GM08714 (cell line): ENCODE measurements around the gene APOBEC3C.
"Not testable (repeated sequence)": the region's sequence is repeated elsewhere in the genome, so short reads cannot be mapped to it uniquely, and the experiment has no call there.

Experiments used
- H3K4me3 ChIP-seq: fragments of 200-500 bp; sonication (Bioruptor generic); 2 replicates; pipeline ENCODE4 v1.5.1; 2014; ENCODE audit warnings: mild to moderate bottlenecking, low read length, inconsistent platforms
- ZNF274 ChIP-seq: IDR thresholded peaks from 2 replicates; pipeline ENCODE4 v1.6.1; 2012; ENCODE audit warnings: mild to moderate bottlenecking, low read depth, low read length

Gene APOBEC3C

DNA sequence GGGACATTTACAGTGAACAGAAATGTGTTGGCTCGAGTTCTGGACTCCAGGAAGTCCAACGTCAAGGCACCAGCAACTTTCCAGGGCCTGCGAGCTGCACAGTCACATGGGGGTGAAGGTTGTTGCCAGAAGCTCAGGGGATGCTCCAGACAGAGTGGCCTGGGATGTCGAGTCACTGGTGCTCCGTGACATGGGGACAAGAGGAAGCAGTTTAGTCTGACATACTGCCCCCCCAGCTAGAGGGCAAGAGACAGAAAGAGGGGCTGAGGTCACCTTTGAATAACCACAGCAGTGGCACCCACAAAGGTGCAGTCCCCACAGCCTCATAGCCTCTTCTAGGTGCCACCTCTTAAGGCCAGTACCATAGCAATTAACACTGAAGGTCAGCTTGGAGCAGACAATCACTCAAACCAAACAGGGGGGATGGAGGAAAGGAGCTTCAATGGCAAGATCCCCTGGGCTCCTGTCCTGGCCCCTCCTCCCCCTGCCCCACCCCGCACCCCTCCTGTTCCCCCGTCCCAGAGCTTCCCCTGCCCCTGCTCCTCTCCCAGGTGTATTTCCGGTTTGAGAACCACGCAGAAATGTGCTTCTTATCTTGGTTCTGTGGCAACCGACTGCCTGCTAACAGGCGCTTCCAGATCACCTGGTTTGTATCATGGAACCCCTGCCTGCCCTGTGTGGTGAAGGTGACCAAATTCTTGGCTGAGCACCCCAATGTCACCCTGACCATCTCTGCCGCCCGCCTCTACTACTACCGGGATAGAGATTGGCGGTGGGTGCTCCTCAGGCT is 10.7 kb downstream of the APOBEC3C start:
- no peak overlapping the region for H3K4me3 ChIP-seq
- TF ChIP-seq ZNF274, result no peak

DNA sequence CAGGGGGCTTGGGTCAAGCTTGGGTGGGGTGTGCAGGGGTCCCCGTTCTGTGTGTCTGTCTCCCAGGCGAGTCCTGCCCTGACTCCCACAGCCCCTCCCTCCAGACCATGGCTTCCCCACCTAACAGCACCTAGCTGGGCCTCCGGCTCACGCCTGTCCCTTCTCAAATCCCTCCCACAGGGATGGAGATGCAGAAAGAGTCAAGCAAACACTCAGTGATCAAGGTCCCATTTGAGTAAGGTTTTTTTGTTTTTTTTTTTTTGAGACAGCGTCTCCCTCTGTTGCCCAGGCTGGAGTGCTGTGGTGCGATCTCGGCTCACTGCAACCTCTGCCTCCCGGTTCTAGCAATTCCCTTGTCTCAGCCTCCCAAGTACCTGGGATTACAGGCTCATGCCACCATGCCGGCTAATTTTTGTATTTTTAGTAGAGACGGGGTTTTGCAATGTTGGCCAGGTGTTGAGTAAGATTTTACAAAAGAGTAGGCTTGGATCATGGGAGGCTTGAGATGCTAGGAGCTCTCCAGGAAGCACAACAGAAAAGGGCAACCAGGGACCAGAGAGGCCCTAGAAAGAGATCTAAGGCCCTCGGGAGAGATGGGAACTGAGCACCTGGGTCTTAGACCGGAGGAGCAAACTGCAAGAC is 12.6 kb downstream of the APOBEC3C start:
- no peak overlapping the region for H3K4me3 ChIP-seq
- TF ChIP-seq ZNF274, result no peak

DNA sequence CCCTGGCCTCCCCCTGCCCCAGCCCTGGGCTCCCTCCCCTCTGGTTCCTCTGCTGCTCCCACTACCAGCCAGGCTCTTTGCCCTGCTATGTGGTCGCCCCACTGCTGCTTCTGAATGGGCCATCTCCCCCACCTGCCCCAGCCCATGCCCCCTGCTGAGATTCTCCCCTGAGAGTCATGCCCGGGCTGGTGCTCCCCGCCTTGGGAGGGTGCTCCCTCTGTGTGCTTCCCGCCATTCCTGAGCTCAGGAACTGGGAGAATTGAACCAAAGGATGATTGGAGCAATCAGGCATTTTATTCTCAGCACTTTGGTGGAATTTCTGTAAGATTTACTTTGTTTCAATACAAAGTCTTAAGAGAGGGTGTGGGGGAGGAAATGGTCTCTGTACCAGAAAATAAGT is 13.7 kb downstream of the APOBEC3C start:
- H3K4me3 ChIP-seq, result no peak overlapping the region
- no peak for TF ChIP-seq ZNF274

DNA sequence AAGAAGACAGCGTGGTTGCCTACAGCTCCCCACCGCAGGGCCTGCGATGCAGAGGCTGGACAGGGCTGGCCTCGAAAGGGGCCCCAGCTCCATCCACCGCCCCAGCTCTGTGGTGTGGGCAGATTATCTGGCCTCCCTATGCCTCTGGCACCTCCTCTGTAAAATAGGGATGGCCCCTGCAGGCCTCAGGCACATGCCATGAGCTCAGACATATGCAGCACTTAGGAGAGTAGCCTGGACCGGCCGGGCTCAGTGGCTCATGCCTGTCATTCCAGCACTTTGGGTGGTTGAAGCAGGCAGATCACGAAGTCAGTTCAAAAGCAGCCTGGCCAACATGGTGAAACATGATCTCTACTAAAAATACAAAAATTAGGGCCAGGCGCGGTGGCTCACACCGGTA is 14.2 kb downstream of the APOBEC3C start:
- TF ChIP-seq ZNF274, result no peak
- H3K4me3 ChIP-seq, result no peak overlapping the region

DNA sequence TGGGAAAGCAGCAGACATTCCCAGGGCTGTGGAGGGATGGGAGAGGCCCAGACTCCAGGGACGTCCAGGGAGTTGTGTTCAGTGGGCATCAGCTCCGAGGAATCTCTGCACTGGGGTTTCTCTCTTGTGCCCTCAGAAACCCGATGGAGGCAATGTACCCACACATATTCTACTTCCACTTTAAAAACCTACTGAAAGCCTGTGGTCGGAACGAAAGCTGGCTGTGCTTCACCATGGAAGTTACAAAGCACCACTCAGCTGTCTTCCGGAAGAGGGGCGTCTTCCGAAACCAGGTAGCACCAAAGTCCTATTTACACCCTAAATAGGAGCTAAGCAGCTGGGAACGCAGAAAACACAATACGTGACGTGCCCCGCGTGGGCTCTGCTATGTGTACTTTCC is 15.2 kb downstream of the APOBEC3C start:
- H3K4me3 ChIP-seq, result no peak overlapping the region
- TF ChIP-seq ZNF274, result no peak

DNA sequence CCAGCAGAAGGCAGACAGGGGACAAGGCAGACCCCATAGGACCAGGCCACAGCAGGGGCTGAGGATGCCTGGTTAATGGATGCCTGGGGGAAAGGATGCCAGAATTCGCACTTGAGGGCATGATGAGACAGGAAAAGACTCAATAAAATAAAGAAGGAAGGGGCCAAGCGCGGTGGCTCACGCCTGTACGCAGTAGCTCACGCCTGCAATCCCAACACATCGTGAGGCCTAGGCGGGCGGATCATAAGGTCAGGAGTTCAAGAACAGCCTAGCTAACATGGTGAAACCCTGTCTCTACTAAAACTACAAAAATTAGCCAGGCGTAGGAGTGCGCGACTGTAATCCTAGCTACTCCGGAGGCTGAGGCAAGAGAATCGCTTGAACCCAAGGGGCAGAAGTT is 16.6 kb downstream of the APOBEC3C start:
- TF ChIP-seq ZNF274, result no peak
- H3K4me3 ChIP-seq, result no peak overlapping the region

DNA sequence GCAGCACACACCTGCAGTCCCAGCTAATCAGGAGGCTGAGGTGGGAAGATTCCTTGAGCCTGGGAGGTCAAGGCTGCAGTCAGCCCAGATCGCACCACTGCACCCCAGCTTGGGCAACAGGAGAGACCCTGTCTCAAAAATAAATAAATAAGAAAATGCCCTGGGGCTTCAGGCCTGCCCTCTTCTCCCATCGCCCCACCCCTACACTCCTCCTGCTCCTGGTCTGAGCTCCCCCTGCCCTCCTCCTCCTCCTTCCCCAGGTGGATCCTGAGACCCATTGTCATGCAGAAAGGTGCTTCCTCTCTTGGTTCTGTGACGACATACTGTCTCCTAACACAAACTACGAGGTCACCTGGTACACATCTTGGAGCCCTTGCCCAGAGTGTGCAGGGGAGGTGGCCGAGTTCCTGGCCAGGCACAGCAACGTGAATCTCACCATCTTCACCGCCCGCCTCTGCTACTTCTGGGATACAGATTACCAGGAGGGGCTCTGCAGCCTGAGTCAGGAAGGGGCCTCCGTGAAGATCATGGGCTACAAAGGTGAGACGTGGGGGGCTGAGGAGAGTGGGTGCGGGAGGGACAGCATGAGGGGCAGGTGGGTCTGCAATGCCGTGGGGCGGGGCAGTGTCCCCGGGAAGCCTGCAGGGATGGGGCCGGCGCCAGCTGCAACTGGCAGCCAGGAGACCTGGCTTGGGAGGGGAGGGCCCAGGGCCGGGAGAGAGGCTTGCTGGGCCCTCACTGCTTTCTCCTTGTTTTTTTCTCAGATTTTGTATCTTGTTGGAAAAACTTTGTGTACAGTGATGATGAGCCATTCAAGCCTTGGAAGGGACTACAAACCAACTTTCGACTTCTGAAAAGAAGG is 17.6 kb downstream of the APOBEC3C start:
- H3K4me3 ChIP-seq, result not testable (repeated sequence)

DNA sequence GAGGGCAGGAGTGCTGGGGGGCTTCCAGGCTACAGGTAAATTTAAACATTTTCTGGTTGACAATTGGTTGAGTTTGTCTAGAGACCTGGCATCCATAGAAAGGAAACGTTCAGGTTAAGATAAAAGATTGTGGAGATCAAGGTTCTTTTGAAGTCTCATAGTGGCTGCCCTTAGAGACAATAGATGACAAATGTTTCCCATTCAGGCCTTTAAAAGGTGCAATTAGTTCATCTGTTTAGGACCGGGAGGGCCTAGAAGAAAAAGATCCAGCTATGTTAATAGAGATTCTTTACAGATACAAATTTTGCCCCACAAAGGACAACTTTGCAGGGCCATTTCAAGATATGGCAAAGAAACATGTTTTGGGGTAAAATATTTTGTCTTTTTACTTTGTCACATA is 23.0 kb downstream of the APOBEC3C start:
- not testable (repeated sequence) for H3K4me3 ChIP-seq

DNA sequence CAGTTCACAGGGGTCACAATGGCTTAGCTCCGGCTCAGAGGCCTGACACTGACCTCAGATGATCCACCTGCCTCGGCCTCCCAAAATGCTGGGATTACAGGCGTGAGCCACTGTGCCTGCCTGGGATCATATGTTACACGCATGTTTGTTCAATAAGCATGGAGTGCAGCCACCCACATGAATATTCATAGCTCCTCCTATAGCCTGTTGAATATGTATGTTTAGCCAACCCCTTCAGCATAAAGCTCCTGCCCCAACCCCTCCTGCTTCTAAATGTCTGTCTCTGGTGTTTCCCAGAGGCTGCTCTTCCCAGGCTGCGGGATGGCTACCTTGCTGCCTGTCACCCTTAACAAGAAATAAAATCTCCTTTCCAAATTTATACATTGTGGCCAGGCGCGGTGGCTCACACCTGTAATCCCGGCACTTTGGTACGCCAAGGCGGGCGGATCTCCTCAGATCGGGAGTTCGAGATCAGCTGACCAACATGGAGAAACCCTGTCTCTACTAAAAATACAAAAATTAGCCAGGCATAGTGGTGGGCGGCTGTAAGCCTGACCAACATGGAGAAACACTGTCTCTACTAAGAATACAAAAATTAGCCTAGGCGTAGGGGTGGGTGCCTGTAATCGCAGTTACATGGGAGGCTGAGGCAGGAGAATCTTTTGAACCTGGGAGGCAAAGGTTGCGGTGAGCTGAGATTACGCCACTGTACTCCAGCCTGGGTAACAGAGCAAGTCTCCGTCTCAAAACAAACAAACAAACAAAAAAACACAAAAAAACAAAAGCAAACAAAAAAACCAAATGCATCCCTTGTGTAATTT is 25.5 kb downstream of the APOBEC3C start:
- peak overlapping the region; percentile 26; the same call in 1 of the 2 replicates for H3K4me3 ChIP-seq

DNA sequence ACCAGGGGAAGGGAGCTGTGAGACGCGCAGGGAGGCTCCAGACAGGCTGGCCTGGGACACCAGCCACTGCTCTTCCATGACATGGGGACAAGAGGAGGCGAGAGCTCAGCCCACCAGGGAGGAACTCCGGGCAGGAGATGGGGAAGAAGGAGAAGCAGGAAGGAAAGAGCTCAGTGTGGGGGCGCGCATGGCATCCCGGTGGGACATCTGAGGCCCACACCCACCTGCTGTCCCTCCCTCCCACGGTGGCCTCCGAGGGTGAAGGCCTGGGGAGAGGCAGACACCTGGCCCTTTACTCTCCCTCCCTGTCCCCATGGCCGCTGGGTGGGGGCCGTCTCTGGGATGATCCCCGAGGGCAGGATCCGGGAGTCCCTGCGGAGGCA is 26.1 kb downstream of the APOBEC3C start:
- H3K4me3 ChIP-seq, result peak overlapping the region; percentile 26; the same call in 1 of the 2 replicates

More for the DNA sequence above, 25.5 kb downstream of the APOBEC3C start:
- no peak for TF ChIP-seq ZNF274

DNA sequence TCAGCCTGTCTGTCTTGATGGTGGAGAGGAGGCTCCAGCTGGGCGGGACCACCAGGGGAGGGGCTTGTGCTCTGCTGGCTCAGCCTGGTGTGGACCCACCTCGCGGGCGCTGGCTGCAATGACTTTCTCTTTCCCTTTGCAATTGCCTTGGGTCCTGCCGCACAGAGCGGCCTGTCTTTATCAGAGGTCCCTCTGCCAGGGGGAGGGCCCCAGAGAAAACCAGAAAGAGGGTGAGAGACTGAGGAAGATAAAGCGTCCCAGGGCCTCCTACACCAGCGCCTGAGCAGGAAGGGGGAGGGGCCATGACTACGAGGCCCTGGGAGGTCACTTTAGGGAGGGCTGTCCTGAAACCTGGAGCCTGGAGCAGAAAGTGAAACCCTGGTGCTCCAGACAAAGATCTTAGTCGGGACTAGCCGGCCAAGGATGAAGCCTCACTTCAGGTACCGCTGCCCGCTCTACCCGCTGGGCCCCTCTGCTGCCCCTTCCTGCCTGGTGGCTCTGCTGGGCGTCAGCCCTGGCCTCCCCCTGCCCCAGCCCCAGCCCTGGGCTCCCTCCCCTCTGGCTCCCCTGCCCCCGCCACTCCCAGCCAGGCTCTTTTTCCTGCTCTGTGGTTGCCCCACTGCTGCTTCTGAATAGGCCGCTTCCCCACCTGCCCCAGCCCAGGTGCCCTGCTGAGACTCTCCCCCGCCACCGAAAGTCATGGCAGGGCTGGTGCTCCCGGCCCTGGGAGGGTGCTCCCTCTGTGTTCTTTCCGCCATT is 26.7 kb downstream of the APOBEC3C start, which contains the start of gene APOBEC3F:
TSS of gene APOBEC3F (plus strand) at position 327 of the 759 bp plus-strand sequence. CDS start at position 424, 97 bp downstream.
- peak within 1 kb of the TSS; percentile 97 for H3K4me3 ChIP-seq

DNA sequence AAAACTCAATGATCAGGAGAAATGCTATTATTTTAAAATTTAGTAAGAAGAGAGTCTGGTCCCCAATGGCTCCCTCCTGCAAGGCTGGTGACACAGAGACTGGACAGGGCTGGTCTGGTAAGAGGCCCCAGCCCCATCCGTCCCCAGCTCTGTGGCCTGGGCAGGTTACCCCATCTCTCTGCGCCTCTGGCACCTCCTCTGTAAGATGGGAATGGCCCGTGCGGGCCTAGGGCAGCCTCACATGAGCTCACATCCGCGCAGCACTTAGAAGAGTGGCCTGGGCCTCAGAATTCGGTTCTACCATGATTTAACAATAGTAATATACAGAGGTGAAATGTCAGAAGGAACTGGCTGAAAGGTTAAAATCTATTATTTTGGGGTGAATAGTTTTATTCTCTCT is 27.9 kb downstream of the APOBEC3C start:
- TF ChIP-seq ZNF274, result no peak
- H3K4me3 ChIP-seq, result peak overlapping the region; percentile 97; the same call in 1 of the 2 replicates

DNA sequence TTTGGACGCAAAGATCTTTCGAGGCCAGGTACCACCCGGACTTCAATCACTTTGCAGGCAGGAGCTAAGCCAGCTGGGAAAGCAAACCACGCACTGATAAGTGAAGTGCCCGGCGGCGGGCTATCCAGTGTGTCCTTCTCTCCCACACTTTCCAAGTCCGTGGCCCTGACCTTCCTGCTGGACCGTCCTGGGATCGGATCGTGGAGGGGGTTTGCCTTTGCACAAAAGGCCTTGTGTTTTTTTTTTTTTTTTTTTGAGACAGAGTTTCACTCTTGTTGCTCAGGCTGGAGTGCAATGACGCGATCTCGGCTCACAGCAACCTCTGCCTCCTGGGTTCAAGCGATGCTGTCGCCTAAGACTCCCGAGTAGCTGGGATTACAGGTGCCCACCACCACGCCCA is 29.0 kb downstream of the APOBEC3C start:
- H3K4me3 ChIP-seq, result not testable (repeated sequence)

DNA sequence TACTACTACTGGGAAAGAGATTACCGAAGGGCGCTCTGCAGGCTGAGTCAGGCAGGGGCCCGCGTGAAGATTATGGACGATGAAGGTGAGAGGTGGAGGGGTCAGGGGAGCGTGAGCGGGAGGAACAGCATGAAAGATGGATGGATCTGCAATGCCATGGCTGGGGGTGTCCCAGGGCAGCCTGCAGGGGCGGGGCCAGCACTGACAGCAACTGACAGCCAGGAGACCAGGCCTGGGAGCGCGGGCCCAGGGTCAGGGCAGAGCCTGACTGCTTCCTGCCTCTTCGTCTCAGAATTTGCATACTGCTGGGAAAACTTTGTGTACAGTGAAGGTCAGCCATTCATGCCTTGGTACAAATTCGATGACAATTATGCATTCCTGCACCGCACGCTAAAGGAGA is 31.1 kb downstream of the APOBEC3C start:
- not testable (repeated sequence) for H3K4me3 ChIP-seq

DNA sequence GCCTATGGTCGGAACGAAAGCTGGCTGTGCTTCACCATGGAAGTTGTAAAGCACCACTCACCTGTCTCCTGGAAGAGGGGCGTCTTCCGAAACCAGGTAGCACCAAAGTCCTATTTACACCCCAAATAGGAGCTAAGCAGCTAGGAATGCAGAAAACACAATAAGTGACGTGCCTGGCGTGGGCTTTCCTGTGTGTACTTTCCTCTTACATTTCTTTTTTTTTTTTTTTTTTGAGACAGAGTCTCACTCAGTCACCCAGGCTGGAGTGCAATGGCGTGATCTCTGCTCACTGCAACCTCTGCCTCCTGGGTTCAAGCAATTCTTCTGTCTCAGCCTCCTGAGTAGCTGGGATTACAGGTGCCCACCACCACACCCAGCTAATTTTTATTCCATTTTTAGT is 35.4 kb downstream of the APOBEC3C start:
- not testable (repeated sequence) for H3K4me3 ChIP-seq

DNA sequence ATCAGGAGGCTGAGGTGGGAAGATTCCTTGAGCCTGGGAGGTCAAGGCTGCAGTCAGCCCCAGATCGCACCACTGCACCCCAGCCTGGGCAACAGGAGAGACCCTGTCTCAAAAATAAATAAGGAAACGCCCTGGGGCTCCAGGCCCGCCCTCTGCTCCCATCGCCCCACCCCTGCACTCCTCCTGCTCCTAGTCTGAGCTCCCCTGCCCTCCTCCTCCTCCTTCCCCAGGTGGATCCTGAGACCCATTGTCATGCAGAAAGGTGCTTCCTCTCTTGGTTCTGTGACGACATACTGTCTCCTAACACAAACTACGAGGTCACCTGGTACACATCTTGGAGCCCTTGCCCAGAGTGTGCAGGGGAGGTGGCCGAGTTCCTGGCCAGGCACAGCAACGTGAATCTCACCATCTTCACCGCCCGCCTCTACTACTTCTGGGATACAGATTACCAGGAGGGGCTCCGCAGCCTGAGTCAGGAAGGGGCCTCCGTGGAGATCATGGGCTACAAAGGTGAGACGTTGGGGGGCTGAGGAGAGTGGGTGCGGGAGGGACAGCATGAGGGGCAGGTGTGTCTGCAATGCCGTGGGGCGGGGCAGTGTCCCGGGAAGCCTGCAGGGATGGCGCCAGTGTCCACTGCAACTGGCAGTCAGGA is 37.9 kb downstream of the APOBEC3C start:
- H3K4me3 ChIP-seq, result not testable (repeated sequence)
